T-helper 2 cell treated with Interferon-gamma antibody and Interleukin-4, amounts not matched to agents 5 μg/mL and 100 μg/mL, for 36 hours (primary cell): Measurements from ENCODE around the gene ICE2.

Experiments
- DNase-seq: peaks from one replicate; pipeline ENCODE4 v3.0.0; 2021; ENCODE audit warnings: low spot score
- H3K27ac Mint-ChIP-seq: one replicate; pipeline ENCODE4 v1.8.0; 2021; ENCODE audit warnings: mild to moderate bottlenecking, mixed read lengths
- H3K27me3 Mint-ChIP-seq: one replicate; pipeline ENCODE4 v1.8.0; 2021; ENCODE audit warnings: low read depth, mixed read lengths
- H3K36me3 Mint-ChIP-seq: one replicate; pipeline ENCODE4 v1.8.0; 2021; ENCODE audit warnings: low read depth, mixed read lengths
- H3K4me1 Mint-ChIP-seq: one replicate; pipeline ENCODE4 v1.8.0; 2021; ENCODE audit warnings: low read depth, mixed read lengths
- H3K4me3 Mint-ChIP-seq: one replicate; pipeline ENCODE4 v1.8.0; 2022; ENCODE audit warnings: mild to moderate bottlenecking, moderate library complexity, mixed read lengths
- H3K9me3 Mint-ChIP-seq: one replicate; pipeline ENCODE4 v1.8.0; 2021; ENCODE audit warnings: mixed read lengths

Gene ICE2

DNA sequence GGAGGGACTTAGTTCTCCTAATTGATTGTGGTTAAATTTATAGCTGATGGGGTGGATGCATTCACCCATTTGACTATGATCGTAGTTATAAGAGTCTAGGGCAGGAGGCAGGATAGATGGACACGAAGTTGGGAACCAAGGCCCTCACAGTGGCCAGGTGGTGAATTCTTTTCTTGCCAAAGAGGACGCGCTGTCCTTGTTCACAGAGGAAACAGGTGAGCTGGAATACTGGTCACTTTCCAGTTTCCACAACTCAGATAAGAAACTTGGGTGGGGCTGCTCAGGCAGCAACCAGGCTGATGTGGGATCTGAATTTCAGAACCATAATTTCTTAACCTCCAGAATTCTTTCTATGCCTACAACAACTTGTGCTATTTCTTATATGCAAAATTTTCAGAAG, 34.0 kb upstream of the ICE2 start:
- H3K27me3 Mint-ChIP-seq, result no peaks in the 10 kb centered on the region
- no peaks in the 10 kb centered on the region for H3K9me3 Mint-ChIP-seq
- peaks cover 22% of the 10 kb centered on the region for H3K4me1 Mint-ChIP-seq
- no peak overlapping the region for H3K4me3 Mint-ChIP-seq
- no peak for DNase-seq
- peaks cover 43% of the 10 kb centered on the region for H3K36me3 Mint-ChIP-seq
- no peak overlapping the region for H3K27ac Mint-ChIP-seq

DNA sequence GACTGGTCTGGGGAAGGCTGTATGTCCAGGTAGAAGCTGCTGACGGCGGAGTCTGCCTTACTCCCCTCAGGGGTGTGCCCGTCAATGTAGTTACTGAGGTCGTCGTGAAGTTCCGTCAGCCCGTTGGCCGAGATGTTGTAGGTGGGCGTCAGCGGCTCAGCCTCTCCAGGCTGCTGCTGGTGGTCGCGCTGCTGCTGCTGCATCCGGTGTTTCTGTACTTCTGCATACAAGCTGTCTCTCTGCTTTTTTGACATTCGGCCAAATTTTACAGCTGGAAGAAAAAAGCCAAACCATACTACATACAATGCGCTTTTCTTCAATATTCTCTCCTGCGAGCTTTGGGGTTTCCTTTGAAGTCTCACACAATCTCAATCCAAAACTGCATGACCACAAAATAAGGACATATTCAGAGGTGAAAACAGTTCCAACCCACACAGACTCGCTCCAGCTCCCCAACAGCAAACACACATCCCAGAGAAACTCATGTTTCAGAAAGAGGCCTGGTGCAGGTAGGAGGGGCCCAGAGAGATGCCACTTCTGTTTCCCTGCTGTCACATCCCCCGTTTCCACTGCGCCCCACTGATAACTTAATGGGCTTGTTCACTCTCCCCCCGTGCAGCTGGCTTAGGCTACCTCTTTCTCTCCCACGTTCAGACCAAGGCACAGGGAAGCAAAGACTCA, 32.5 kb upstream of the ICE2 start:
- no peaks in the 10 kb centered on the region for H3K9me3 Mint-ChIP-seq
- no peak overlapping the region for H3K27ac Mint-ChIP-seq
- DNase-seq, result no peak
- peaks cover 32% of the 10 kb centered on the region for H3K4me1 Mint-ChIP-seq
- peaks cover 47% of the 10 kb centered on the region for H3K36me3 Mint-ChIP-seq
- H3K27me3 Mint-ChIP-seq, result no peaks in the 10 kb centered on the region
- H3K4me3 Mint-ChIP-seq, result no peak overlapping the region

GRCh38 chr15:60510006-60510405, 31.1 kb upstream of the ICE2 start:
- Mint-ChIP-seq H3K9me3 (no peaks in the 10 kb centered on the region), H3K27me3 (peaks cover 1% of the 10 kb centered on the region), H3K27ac (no peak overlapping the region), H3K4me3 (no peak overlapping the region), H3K4me1 (peaks cover 32% of the 10 kb centered on the region), H3K36me3 (peaks cover 55% of the 10 kb centered on the region)
- no peak for DNase-seq

- H3K27me3 Mint-ChIP-seq, result peaks cover 1% of the 10 kb centered on the region
- peaks cover 32% of the 10 kb centered on the region for H3K4me1 Mint-ChIP-seq
- H3K27ac Mint-ChIP-seq, result no peak overlapping the region
- peaks cover 57% of the 10 kb centered on the region for H3K36me3 Mint-ChIP-seq
- H3K4me3 Mint-ChIP-seq, result no peak overlapping the region
- no peaks in the 10 kb centered on the region for H3K9me3 Mint-ChIP-seq
- no peak for DNase-seq
Measured at GRCh38 chr15:60509470-60509869, 30.5 kb upstream of the ICE2 start.

GRCh38 chr15:60508442-60508841, 29.5 kb upstream of the ICE2 start:
- DNase-seq, result no peak
- Mint-ChIP-seq H3K27me3 (peaks cover 1% of the 10 kb centered on the region), H3K36me3 (peaks cover 50% of the 10 kb centered on the region), H3K27ac (no peak overlapping the region), H3K4me3 (no peak overlapping the region), H3K4me1 (peaks cover 32% of the 10 kb centered on the region), H3K9me3 (no peaks in the 10 kb centered on the region)

DNA sequence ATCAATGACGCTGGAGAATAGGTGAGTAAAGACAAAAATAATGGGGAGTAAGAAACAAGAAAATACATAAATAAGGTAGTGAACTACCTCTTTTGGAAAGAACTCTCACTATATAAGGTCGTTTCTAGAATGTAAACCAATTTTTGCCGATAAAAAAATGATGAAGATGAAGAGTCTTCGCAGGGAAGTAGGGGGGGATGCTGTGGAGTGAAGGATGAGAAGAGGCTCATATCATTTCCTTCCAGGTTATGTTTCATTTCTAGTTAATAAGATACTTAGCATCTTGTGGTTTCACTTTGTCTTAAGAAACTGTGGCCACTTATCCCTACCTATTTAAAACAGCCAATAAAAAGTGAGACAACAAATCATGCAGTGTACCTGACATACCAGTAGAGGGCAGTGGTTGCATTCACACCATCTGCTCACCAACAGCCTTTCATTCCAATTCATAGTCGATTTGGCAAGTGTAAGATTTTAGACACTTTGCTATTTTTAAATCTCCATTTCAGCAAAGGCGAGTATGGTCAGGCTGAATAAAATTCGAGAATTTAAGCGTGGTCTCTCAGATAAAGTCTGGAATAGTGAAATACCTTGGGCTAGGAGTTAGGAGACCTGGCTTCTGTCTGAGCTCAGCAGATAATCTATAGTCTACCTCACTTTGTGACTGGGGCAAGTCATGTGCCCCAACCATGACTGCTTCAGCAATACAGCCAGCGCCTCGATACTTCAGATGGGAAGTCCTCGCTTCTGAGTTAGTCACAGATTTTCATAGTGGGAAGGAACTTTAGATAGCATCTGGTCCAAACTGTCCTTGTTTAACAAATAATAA, 28.9 kb upstream of the ICE2 start:
- Mint-ChIP-seq H3K27ac (peak overlapping the region; percentile 62), H3K4me3 (peak overlapping the region; percentile 20), H3K4me1 (peaks cover 32% of the 10 kb centered on the region), H3K9me3 (no peaks in the 10 kb centered on the region), H3K27me3 (peaks cover 1% of the 10 kb centered on the region), H3K36me3 (peaks cover 49% of the 10 kb centered on the region)
- peak; percentile 45 for DNase-seq

- Mint-ChIP-seq H3K4me1 (peaks cover 3% of the 10 kb centered on the region), H3K4me3 (no peak overlapping the region), H3K27ac (no peak overlapping the region), H3K27me3 (no peaks in the 10 kb centered on the region), H3K36me3 (peaks cover 22% of the 10 kb centered on the region), H3K9me3 (no peaks in the 10 kb centered on the region)
- no peak for DNase-seq
Measured at GRCh38 chr15:60496853-60497252, 17.9 kb upstream of the ICE2 start.

GRCh38 chr15:60494108-60494507, 15.2 kb upstream of the ICE2 start:
- Mint-ChIP-seq H3K4me3 (no peak overlapping the region), H3K36me3 (peaks cover 13% of the 10 kb centered on the region), H3K27ac (no peak overlapping the region)

DNA sequence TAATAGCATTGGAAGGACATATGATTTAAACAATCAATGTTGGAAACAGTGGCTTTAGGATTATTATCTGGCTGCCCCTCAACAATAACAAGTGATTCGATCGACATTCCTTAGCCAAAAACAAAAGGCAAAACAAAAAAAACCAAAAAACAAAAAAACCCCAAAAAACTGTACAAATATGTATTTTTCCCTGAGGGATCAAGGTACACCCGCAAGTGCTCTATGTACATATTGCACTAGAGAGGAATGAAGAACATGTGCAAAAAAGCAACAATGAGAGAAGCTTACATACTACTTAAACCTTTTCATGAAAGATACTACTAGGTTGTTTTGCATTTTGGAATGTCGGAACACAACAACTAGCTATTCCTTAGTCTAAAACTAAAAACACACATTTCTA, 14.2 kb upstream of the ICE2 start:
- Mint-ChIP-seq H3K36me3 (peaks cover 13% of the 10 kb centered on the region), H3K4me1 (peaks cover 3% of the 10 kb centered on the region), H3K27me3 (no peaks in the 10 kb centered on the region), H3K27ac (no peak overlapping the region), H3K9me3 (no peaks in the 10 kb centered on the region), H3K4me3 (no peak overlapping the region)
- no peak for DNase-seq

More at GRCh38 chr15:60494108-60494507, 15.2 kb upstream of the ICE2 start:
- Mint-ChIP-seq H3K4me1 (peaks cover 3% of the 10 kb centered on the region), H3K9me3 (no peaks in the 10 kb centered on the region), H3K27me3 (no peaks in the 10 kb centered on the region)
- DNase-seq, result no peak

DNA sequence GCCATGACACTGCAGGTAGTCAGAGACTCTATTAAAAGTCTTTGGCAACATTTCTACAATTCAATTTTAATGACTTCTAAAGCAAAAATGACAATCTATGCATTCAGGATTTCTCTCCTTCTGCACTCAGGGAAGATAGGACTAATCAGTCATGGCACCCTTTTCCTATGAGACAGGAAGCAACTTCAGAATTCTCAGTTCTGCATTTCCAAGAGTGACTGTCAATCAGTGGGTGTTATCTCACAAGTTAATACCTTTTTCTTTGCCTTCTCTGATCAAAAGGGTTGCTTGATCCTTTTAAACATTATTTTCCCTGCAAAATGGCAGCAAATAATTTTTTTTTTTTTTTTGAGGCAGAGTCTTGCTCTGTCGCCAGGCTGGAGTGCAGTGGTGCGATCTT, 7.8 kb upstream of the ICE2 start:
- H3K27me3 Mint-ChIP-seq, result no peaks in the 10 kb centered on the region
- H3K4me1 Mint-ChIP-seq, result peaks cover 3% of the 10 kb centered on the region
- no peak overlapping the region for H3K27ac Mint-ChIP-seq
- no peaks in the 10 kb centered on the region for H3K36me3 Mint-ChIP-seq
- H3K9me3 Mint-ChIP-seq, result no peaks in the 10 kb centered on the region
- no peak for DNase-seq
- H3K4me3 Mint-ChIP-seq, result no peak overlapping the region

GRCh38 chr15:60485365-60486055, 6.6 kb upstream of the ICE2 start:
- H3K27me3 Mint-ChIP-seq, result no peaks in the 10 kb centered on the region
- DNase-seq, result no peak
- H3K4me1 Mint-ChIP-seq, result peaks cover 7% of the 10 kb centered on the region
- H3K4me3 Mint-ChIP-seq, result no peak overlapping the region
- H3K9me3 Mint-ChIP-seq, result no peaks in the 10 kb centered on the region
- H3K36me3 Mint-ChIP-seq, result no peaks in the 10 kb centered on the region
- no peak overlapping the region for H3K27ac Mint-ChIP-seq

- H3K36me3 Mint-ChIP-seq, result peaks cover 3% of the 10 kb centered on the region
- H3K4me3 Mint-ChIP-seq, result no peak overlapping the region
- no peak for DNase-seq
- H3K9me3 Mint-ChIP-seq, result no peaks in the 10 kb centered on the region
- H3K27me3 Mint-ChIP-seq, result no peaks in the 10 kb centered on the region
- no peak overlapping the region for H3K27ac Mint-ChIP-seq
- H3K4me1 Mint-ChIP-seq, result peaks cover 23% of the 10 kb centered on the region
Measured at GRCh38 chr15:60483042-60483441, 4.1 kb upstream of the ICE2 start.

DNA sequence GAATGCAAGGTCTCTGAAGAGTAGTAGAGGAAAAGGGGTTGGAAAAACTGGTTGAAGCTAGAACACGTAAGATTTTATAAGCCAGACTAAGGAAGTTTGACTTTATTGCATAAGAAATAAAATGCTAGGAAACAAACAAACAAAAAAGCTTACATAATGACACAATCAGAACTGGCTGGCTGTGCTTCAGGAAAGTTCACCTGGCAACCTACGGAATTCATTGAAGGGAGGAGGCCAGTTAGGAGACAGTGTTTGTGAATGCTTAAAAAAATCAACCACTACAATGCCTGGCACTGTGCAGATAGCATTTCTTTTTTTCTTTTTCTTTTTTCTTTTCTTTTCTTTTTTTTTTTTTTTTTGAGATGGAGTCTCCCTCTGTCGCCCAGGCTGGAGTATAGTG, 1.9 kb upstream of the ICE2 start:
- H3K36me3 Mint-ChIP-seq, result peaks cover 13% of the 10 kb centered on the region
- peaks cover 42% of the 10 kb centered on the region for H3K4me1 Mint-ChIP-seq
- no peak overlapping the region for H3K27ac Mint-ChIP-seq
- H3K4me3 Mint-ChIP-seq, result no peak overlapping the region
- no peaks in the 10 kb centered on the region for H3K9me3 Mint-ChIP-seq
- DNase-seq, result no peak
- no peaks in the 10 kb centered on the region for H3K27me3 Mint-ChIP-seq

- H3K4me1 Mint-ChIP-seq, result peaks cover 43% of the 10 kb centered on the region
- H3K9me3 Mint-ChIP-seq, result no peaks in the 10 kb centered on the region
- peak overlapping the region; percentile 99 for H3K27ac Mint-ChIP-seq
Measured at GRCh38 chr15:60480149-60480548, 1.2 kb upstream of the ICE2 start.

More at GRCh38 chr15:60480149-60480548, 1.2 kb upstream of the ICE2 start:
- H3K36me3 Mint-ChIP-seq, result peaks cover 13% of the 10 kb centered on the region
- no peaks in the 10 kb centered on the region for H3K27me3 Mint-ChIP-seq
- no peak for DNase-seq
- H3K4me3 Mint-ChIP-seq, result peak overlapping the region; percentile 94
